ENCODE results near the gene CKAP2L.

The CKAP2L gene

GRCh38 chr2:112800881-112801583 lies 36.6 kb upstream of the CKAP2L start:
- no peaks in the 10 kb centered on the region for H3K4me1 ChIP-seq (ENCODE audit: control insufficient read depth, low read depth, low read length)
- H3K27me3 ChIP-seq (ENCODE audit: control insufficient read depth, insufficient read depth, low read length) = no peaks in the 10 kb centered on the region
- H3K4me3 ChIP-seq (ENCODE audit: low read length) = no peak overlapping the region
- H3K9me3 ChIP-seq (ENCODE audit: control insufficient read depth, low read depth, low read length) = no peaks in the 10 kb centered on the region
- no peak overlapping the region for H3K9ac ChIP-seq (ENCODE audit: low read length)
- no peaks in the 10 kb centered on the region for H3K36me3 ChIP-seq (ENCODE audit: control insufficient read depth, low read depth, low read length)
- H3K27ac ChIP-seq (ENCODE audit: low read length) = no peak overlapping the region

DNA sequence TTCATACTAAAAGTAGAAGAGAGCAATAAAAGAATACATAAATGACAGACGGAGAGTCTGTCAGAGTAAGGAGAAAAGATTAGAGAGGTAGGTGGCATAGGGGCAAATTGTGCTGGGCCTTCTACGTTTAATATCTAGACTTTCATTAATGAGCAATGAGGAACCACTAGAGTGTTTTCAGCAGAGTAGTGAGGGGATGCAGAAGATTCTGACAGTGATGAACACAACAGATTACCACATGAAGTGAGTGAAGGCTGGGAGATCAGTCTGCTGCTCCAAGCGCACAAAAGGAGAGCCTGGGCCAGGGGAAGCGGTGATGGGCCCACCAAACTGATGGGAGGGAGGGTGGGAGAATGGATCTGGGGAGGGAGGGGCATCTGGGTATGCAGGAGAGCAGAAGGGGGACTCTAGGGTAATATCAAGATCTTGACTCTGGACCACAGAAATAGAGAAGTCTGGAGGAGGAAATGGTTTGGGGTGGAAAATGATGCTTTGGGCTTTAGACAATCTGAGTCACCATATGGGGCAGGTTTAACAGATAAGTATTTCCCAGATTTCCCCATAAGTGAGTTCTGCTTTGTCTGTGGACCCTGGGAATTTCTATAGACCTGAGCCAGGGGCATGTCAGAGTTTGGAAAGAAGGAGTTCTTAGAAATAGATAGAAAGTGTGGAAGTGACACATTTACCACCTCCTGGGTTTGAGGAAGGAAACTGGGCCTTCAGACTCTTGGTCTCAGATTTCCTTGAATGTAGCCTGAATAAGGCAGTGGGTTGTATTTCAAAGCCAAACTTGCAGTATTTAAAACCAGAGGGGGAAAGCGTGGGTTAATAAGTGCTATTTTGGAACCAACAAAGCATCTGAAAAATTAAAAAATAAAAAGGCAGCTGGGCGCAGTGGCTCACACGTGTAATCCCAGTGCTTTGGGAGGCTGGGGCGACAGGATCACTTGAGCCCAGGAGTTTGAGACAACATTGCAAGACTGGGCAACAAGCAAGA lies 34.9 kb upstream of the CKAP2L start:
- no peak overlapping the region for H3K9ac ChIP-seq (ENCODE audit: low read length)
- no peak overlapping the region for H3K27ac ChIP-seq (ENCODE audit: low read length)
- no peaks in the 10 kb centered on the region for H3K27me3 ChIP-seq (ENCODE audit: control insufficient read depth, insufficient read depth, low read length)
- no peaks in the 10 kb centered on the region for H3K4me1 ChIP-seq (ENCODE audit: control insufficient read depth, low read depth, low read length)
- no peak overlapping the region for H3K4me3 ChIP-seq (ENCODE audit: low read length)
- no peaks in the 10 kb centered on the region for H3K9me3 ChIP-seq (ENCODE audit: control insufficient read depth, low read depth, low read length)
- H3K36me3 ChIP-seq (ENCODE audit: control insufficient read depth, low read depth, low read length) = no peaks in the 10 kb centered on the region

GRCh38 chr2:112796486-112796885 lies 32.1 kb upstream of the CKAP2L start:
- Histone ChIP-seq H3K4me1 (ENCODE audit: control insufficient read depth, low read depth, low read length) (no peaks in the 10 kb centered on the region), H3K27ac (ENCODE audit: low read length) (no peak overlapping the region), H3K9ac (ENCODE audit: low read length) (no peak overlapping the region)

DNA sequence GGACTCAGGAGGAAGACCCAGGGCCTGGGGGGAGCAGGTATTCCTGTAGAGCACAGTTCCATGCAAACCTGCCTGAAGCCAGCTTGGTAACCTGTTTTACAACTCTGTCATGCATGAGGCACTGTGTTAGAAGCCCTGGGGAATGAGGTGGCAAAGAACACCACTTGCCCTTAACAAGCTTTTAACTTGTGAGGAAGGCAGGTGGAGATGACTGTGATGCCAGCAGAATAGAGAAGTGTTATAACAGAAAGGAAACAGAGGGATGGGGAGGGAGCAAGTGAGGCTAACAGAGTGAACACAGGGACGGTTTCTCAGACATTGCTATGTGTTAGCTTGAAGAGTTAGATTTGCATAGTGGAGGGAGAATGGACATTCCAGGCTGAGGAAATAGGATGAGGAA lies 31.4 kb upstream of the CKAP2L start:
- no peaks in the 10 kb centered on the region for H3K36me3 ChIP-seq (ENCODE audit: control insufficient read depth, low read depth, low read length)
- no peak overlapping the region for H3K9ac ChIP-seq (ENCODE audit: low read length)
- H3K4me3 ChIP-seq (ENCODE audit: low read length) = no peak overlapping the region
- no peaks in the 10 kb centered on the region for H3K9me3 ChIP-seq (ENCODE audit: control insufficient read depth, low read depth, low read length)
- no peaks in the 10 kb centered on the region for H3K27me3 ChIP-seq (ENCODE audit: control insufficient read depth, insufficient read depth, low read length)
- peaks cover 3% of the 10 kb centered on the region for H3K4me1 ChIP-seq (ENCODE audit: control insufficient read depth, low read depth, low read length)
- H3K27ac ChIP-seq (ENCODE audit: low read length) = no peak overlapping the region

More at GRCh38 chr2:112796486-112796885, 32.1 kb upstream of the CKAP2L start:
- Histone ChIP-seq H3K9me3 (ENCODE audit: control insufficient read depth, low read depth, low read length) (no peaks in the 10 kb centered on the region), H3K4me3 (ENCODE audit: low read length) (no peak overlapping the region), H3K27me3 (ENCODE audit: control insufficient read depth, insufficient read depth, low read length) (no peaks in the 10 kb centered on the region), H3K36me3 (ENCODE audit: control insufficient read depth, low read depth, low read length) (no peaks in the 10 kb centered on the region)

DNA sequence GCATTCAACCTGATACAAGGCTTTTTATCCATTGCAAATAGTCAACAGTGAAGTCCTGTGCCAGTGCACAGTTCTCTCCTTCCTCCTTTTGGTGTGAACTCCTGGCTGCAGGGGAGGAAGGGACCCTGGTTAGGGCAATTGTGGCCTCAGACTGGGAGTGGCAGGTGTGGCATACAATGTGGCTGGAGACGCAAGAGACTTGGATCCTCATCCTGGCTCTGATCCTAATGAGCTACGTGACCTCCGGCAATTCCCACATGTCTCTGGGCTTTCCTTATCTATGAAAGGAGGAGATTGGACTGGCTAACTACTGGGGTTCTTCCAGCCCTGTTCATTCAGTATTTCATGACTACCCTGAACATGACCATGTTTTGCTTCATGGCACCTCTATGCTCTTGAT lies 30.4 kb upstream of the CKAP2L start:
- H3K36me3 ChIP-seq (ENCODE audit: control insufficient read depth, low read depth, low read length) = no peaks in the 10 kb centered on the region
- no peaks in the 10 kb centered on the region for H3K27me3 ChIP-seq (ENCODE audit: control insufficient read depth, insufficient read depth, low read length)
- H3K9ac ChIP-seq (ENCODE audit: low read length) = no peak overlapping the region
- no peaks in the 10 kb centered on the region for H3K9me3 ChIP-seq (ENCODE audit: control insufficient read depth, low read depth, low read length)
- no peak overlapping the region for H3K27ac ChIP-seq (ENCODE audit: low read length)
- H3K4me3 ChIP-seq (ENCODE audit: low read length) = no peak overlapping the region
- H3K4me1 ChIP-seq (ENCODE audit: control insufficient read depth, low read depth, low read length) = peaks cover 3% of the 10 kb centered on the region

GRCh38 chr2:112794131-112794733 lies 29.8 kb upstream of the CKAP2L start:
- peaks cover 3% of the 10 kb centered on the region for H3K4me1 ChIP-seq (ENCODE audit: control insufficient read depth, low read depth, low read length)
- H3K36me3 ChIP-seq (ENCODE audit: control insufficient read depth, low read depth, low read length) = no peaks in the 10 kb centered on the region
- no peaks in the 10 kb centered on the region for H3K9me3 ChIP-seq (ENCODE audit: control insufficient read depth, low read depth, low read length)
- no peak overlapping the region for H3K4me3 ChIP-seq (ENCODE audit: low read length)
- H3K27me3 ChIP-seq (ENCODE audit: control insufficient read depth, insufficient read depth, low read length) = no peaks in the 10 kb centered on the region
- H3K9ac ChIP-seq (ENCODE audit: low read length) = no peak overlapping the region
- no peak overlapping the region for H3K27ac ChIP-seq (ENCODE audit: low read length)

DNA sequence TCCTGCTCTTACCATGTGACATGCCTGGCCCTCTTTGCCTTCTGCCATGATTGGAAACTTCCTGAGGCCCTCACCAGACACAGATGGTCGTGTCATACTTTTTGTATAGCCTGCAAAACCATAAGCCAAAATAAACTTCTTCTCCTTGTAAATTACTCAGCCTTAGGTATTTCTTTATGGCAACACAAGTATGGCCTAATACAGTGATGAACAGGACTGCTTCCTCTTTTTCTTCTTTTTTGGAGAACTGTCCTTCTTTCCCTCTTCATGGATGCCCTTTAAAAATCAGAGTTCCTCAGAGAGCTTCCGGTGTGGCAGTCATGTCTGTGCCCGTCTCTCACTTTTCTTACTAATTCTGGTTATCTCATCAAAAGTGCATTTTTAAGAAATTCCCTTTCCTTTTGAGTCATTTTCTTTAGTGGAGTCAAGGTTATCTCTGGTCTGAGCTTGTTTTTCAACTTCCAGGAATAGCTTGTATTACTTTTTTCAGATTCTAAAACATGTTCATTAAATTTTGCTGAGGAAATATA lies 29.1 kb upstream of the CKAP2L start:
- Histone ChIP-seq H3K9me3 (ENCODE audit: control insufficient read depth, low read depth, low read length) (no peaks in the 10 kb centered on the region), H3K36me3 (ENCODE audit: control insufficient read depth, low read depth, low read length) (no peaks in the 10 kb centered on the region), H3K9ac (ENCODE audit: low read length) (no peak overlapping the region), H3K4me1 (ENCODE audit: control insufficient read depth, low read depth, low read length) (peaks cover 3% of the 10 kb centered on the region), H3K27me3 (ENCODE audit: control insufficient read depth, insufficient read depth, low read length) (no peaks in the 10 kb centered on the region), H3K27ac (ENCODE audit: low read length) (no peak overlapping the region), H3K4me3 (ENCODE audit: low read length) (no peak overlapping the region)

GRCh38 chr2:112792419-112792818 lies 28.0 kb upstream of the CKAP2L start:
- no peaks in the 10 kb centered on the region for H3K9me3 ChIP-seq (ENCODE audit: control insufficient read depth, low read depth, low read length)
- H3K9ac ChIP-seq (ENCODE audit: low read length) = no peak overlapping the region
- H3K27me3 ChIP-seq (ENCODE audit: control insufficient read depth, insufficient read depth, low read length) = no peaks in the 10 kb centered on the region
- H3K27ac ChIP-seq (ENCODE audit: low read length) = no peak overlapping the region
- peaks cover 3% of the 10 kb centered on the region for H3K4me1 ChIP-seq (ENCODE audit: control insufficient read depth, low read depth, low read length)
- H3K4me3 ChIP-seq (ENCODE audit: low read length) = no peak overlapping the region
- no peaks in the 10 kb centered on the region for H3K36me3 ChIP-seq (ENCODE audit: control insufficient read depth, low read depth, low read length)

GRCh38 chr2:112791693-112792230 lies 27.4 kb upstream of the CKAP2L start:
- Histone ChIP-seq H3K36me3 (ENCODE audit: control insufficient read depth, low read depth, low read length) (no peaks in the 10 kb centered on the region), H3K27ac (ENCODE audit: low read length) (no peak overlapping the region), H3K4me3 (ENCODE audit: low read length) (no peak overlapping the region), H3K9ac (ENCODE audit: low read length) (no peak overlapping the region), H3K4me1 (ENCODE audit: control insufficient read depth, low read depth, low read length) (peaks cover 3% of the 10 kb centered on the region), H3K9me3 (ENCODE audit: control insufficient read depth, low read depth, low read length) (no peaks in the 10 kb centered on the region), H3K27me3 (ENCODE audit: control insufficient read depth, insufficient read depth, low read length) (no peaks in the 10 kb centered on the region)

DNA sequence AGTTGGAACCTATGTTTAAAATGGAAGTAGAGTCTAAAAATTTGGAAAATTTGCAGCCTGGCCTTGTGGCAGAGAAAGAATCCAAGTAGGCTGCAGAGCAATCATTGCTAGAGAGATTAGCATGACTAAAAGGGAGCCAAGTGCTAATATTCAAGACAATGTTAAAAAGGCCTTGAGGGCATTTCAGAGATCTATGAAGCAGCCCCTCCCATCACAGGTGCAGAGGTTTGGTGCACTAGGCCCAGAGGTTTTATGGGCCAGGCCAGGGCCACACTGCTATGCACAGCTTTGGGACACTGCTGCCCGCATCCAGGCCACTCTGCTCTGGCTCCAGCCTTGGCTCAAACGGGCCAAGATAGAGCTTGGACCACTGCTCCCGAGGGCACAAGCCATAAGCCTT lies 26.6 kb upstream of the CKAP2L start:
- no peak overlapping the region for H3K4me3 ChIP-seq (ENCODE audit: low read length)
- H3K27me3 ChIP-seq (ENCODE audit: control insufficient read depth, insufficient read depth, low read length) = no peaks in the 10 kb centered on the region
- H3K27ac ChIP-seq (ENCODE audit: low read length) = no peak overlapping the region
- H3K36me3 ChIP-seq (ENCODE audit: control insufficient read depth, low read depth, low read length) = no peaks in the 10 kb centered on the region
- peaks cover 3% of the 10 kb centered on the region for H3K4me1 ChIP-seq (ENCODE audit: control insufficient read depth, low read depth, low read length)
- no peaks in the 10 kb centered on the region for H3K9me3 ChIP-seq (ENCODE audit: control insufficient read depth, low read depth, low read length)
- no peak overlapping the region for H3K9ac ChIP-seq (ENCODE audit: low read length)

DNA sequence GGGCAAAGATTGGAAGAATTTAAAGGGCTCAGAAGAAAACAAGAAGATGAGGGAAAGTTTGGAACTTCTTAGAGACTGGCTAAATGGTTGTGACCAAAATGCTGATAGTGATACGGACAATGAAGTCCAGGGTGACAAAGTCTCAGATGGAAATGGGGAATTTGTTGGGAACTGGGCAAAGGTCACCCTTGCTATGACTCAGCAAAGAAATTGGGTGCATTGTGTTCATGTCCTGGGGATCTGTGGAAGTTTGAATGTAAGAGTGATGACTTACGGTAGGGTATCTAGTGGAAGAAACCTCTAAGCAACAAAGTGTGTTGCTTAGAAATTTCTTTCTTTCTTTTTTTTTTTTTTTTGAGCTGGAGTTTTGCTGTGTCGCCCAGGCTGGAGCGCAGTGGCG lies 25.9 kb upstream of the CKAP2L start:
- Histone ChIP-seq H3K9me3 (ENCODE audit: control insufficient read depth, low read depth, low read length) (no peaks in the 10 kb centered on the region), H3K9ac (ENCODE audit: low read length) (no peak overlapping the region), H3K27ac (ENCODE audit: low read length) (no peak overlapping the region), H3K27me3 (ENCODE audit: control insufficient read depth, insufficient read depth, low read length) (no peaks in the 10 kb centered on the region), H3K4me1 (ENCODE audit: control insufficient read depth, low read depth, low read length) (peaks cover 9% of the 10 kb centered on the region), H3K36me3 (ENCODE audit: control insufficient read depth, low read depth, low read length) (no peaks in the 10 kb centered on the region), H3K4me3 (ENCODE audit: low read length) (no peak overlapping the region)

All from iPS-18a (cell line).